CD4-positive, alpha-beta T cell (primary cell): ENCODE measurements around the gene CACNA1H. TPM values are rescaled to one million over a fixed set of nuclear protein-coding genes. Genes with fewer than 3 reads are reported as not detected.

Experiments
- ATAC-seq: fragments of 200-7000 bp; cut with Tn5 transposase; one replicate; pipeline ENCODE4 v1.10.0; 2022; ENCODE audit warnings: mild to moderate bottlenecking; ENCODE audit not compliant: poor library complexity
- CTCF ChIA-PET: fragments of 350-600 bp; sonication (Branson Sonifier 250); formaldehyde crosslinking; loops from one replicate; lab custom pipeline; 2021; ENCODE audit warnings: antibody characterized with exemption, inconsistent platforms; lab: Charles Lee
- POLR2A ChIA-PET: fragments of 350-600 bp; sonication (Branson Sonifier 250); formaldehyde crosslinking; loops from one replicate; lab custom pipeline; 2021; ENCODE audit warnings: antibody characterized with exemption, inconsistent platforms; lab: Charles Lee
- DNase-seq, 14 experiments: peaks; one replicate each; pipeline ENCODE4 v3.0.0-alpha.2; 2013 to 2020; ENCODE audit warnings: mixed read lengths in 2 of 14
- H3K27ac ChIP-seq, 2 donors: one replicate each; pipeline versions ENCODE4 v1.5.1 to v1.7.0; 2013; ENCODE audit warnings: low read length in 2 of 2, low read depth in 1 of 2, mild to moderate bottlenecking in 1 of 2
- H3K27me3 ChIP-seq, 2 experiments: 1 replicate in 1 of 2; 2 replicates in 1 of 2; pipeline versions ENCODE4 v1.6.1 to v1.7.0; 2013; ENCODE audit warnings: low read length in 2 of 2, control low read depth in 1 of 2, mild to moderate bottlenecking in 1 of 2, moderate library complexity in 1 of 2; ENCODE audit not compliant: insufficient read depth in 2 of 2, control insufficient read depth in 1 of 2
- H3K36me3 ChIP-seq: one replicate; pipeline ENCODE4 v1.6.1; 2013; ENCODE audit warnings: low read length, control low read depth; ENCODE audit not compliant: insufficient read depth
- H3K4me1 ChIP-seq: one replicate; pipeline ENCODE4 v1.6.1; 2013; ENCODE audit warnings: low read length, control low read depth; ENCODE audit not compliant: insufficient read depth
- H3K4me3 ChIP-seq: one replicate; pipeline ENCODE4 v1.5.1; 2013; ENCODE audit warnings: mild to moderate bottlenecking, low read length, moderate library complexity
- H3K9me3 ChIP-seq, 2 experiments: 1 replicate in 1 of 2; 2 replicates in 1 of 2; pipeline versions ENCODE4 v1.6.1 to v1.7.0; 2013; ENCODE audit warnings: low read length in 2 of 2, mild to moderate bottlenecking in 2 of 2, control low read depth in 1 of 2, moderate library complexity in 1 of 2; ENCODE audit not compliant: control insufficient read depth in 1 of 2, insufficient read depth in 1 of 2
- H3K27ac Mint-ChIP-seq: one replicate; pipeline ENCODE4 v1.8.0; 2020; ENCODE audit warnings: mixed read lengths
- H3K27me3 Mint-ChIP-seq: one replicate; pipeline ENCODE4 v1.8.0; 2021; ENCODE audit warnings: mixed read lengths
- H3K36me3 Mint-ChIP-seq: one replicate; pipeline ENCODE4 v1.8.0; 2021; ENCODE audit warnings: low read depth, mixed read lengths
- H3K4me1 Mint-ChIP-seq: one replicate; pipeline ENCODE4 v1.8.0; 2021; ENCODE audit warnings: low read depth, mixed read lengths
- H3K4me3 Mint-ChIP-seq: one replicate; pipeline ENCODE4 v1.8.0; 2020; ENCODE audit warnings: mild to moderate bottlenecking, mixed read lengths
- H3K9me3 Mint-ChIP-seq: one replicate; pipeline ENCODE4 v1.8.0; 2020; ENCODE audit warnings: mixed read lengths
- intact Hi-C, 2 experiments: fragments of 100-400 bp; cut with DNase I in 1 of 2; cut with micrococcal nuclease in 1 of 2; formaldehyde crosslinking; loops; one replicate each; pipeline versions ENCODE4 v1.15.1 to v1.9.0; 2023 to 2025; cut with DNase I, micrococcal nuclease
- total RNA-seq, 174 experiments: library from RNA in 2 of 174; stranded (reverse) in 2 of 174; gene quantifications; one replicate each; pipeline ENCODE4 v1.2.3 and lab custom pipeline; 2021 to 2026
- TF ChIP-seq, protein P1 (sequence below): fragments of 200-600 bp; IDR thresholded peaks from one replicate; pipeline ENCODE4 v1.8.0; 2022; ENCODE audit warnings: antibody characterized with exemption, mild to moderate bottlenecking

Gene CACNA1H
- total RNA-seq, 2 experiments from 2014 or later: 5.7 to 6.3 TPM

DNA sequence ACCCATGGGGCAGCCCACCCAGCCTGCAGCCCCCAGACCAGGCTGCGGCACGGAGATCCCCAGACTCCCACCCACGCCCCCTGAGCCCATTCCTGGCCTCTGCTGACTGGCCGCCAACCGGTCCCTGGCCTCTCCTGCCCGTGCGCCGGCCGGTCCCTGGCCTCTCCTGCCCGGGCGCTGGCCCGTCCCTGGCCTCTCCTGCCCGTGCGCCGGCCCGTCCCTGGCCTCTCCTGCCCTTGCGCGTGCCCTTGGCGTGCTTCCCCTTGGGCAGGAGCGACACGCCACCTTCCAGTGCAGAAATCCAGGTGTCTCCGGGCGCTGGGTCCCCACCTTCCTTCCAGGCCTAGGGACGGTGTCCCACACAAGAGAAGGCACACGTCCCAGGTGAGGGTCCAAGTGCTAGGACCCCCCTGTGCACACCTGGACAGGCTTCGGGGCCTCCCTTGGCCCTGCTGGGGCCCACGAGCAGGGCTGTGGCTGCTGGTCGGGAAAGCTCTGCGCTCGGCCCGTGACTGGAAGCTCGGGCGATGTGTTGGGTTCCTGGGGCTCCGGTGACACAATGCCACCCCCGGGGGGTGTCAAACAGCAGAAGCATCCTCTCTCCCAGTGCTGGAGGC, 21.4 kb upstream of the CACNA1H start:
- intact Hi-C loops: no loop called here
- Mint-ChIP-seq H3K27me3 (peaks cover 4% of the 10 kb centered on the region), H3K36me3 (no peaks in the 10 kb centered on the region), H3K9me3 (no peaks in the 10 kb centered on the region), H3K4me3 (no peak overlapping the region), H3K4me1 (no peaks in the 10 kb centered on the region), H3K27ac (no peak overlapping the region)
- Histone ChIP-seq H3K27ac (no peak overlapping the region), H3K27me3 (no peaks in the 10 kb centered on the region), H3K9me3 (peaks cover 0 to 9% of the 10 kb centered on the region in 2 experiments), H3K4me1 (no peaks in the 10 kb centered on the region), H3K36me3 (no peaks in the 10 kb centered on the region), H3K4me3 (no peak overlapping the region)
- TF ChIP-seq, protein P1, sequence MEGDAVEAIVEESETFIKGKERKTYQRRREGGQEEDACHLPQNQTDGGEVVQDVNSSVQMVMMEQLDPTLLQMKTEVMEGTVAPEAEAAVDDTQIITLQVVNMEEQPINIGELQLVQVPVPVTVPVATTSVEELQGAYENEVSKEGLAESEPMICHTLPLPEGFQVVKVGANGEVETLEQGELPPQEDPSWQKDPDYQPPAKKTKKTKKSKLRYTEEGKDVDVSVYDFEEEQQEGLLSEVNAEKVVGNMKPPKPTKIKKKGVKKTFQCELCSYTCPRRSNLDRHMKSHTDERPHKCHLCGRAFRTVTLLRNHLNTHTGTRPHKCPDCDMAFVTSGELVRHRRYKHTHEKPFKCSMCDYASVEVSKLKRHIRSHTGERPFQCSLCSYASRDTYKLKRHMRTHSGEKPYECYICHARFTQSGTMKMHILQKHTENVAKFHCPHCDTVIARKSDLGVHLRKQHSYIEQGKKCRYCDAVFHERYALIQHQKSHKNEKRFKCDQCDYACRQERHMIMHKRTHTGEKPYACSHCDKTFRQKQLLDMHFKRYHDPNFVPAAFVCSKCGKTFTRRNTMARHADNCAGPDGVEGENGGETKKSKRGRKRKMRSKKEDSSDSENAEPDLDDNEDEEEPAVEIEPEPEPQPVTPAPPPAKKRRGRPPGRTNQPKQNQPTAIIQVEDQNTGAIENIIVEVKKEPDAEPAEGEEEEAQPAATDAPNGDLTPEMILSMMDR: no peak
- ATAC-seq (no peak), DNase-seq (no peak)
- POLR2A ChIA-PET: no interaction called here
- CTCF ChIA-PET: no interaction called here

DNA sequence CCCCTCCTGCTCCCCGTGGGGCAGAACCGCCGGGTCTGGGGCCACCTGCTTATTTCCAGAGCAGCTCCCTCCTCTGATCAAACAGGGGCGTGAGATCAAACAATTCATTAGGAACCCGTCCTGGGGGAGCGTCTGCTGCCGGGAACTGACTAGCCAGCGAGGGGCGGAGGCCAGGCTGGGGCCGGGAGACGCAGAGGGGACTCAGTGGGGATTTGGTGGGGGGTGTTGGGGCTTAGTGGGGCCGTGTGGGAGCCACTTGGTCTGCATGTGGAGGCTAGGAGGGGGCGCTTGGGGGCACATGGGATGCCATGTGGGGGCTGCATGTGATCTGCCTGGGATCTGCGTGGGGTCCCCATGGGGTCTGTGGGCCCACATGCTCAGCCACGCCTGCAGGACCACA, 20.5 kb upstream of the CACNA1H start:
- Mint-ChIP-seq H3K4me1 (no peaks in the 10 kb centered on the region), H3K36me3 (no peaks in the 10 kb centered on the region), H3K27ac (no peak overlapping the region), H3K9me3 (no peaks in the 10 kb centered on the region), H3K27me3 (peaks cover 4% of the 10 kb centered on the region), H3K4me3 (no peak overlapping the region)
- intact Hi-C loops: no loop called here
- CTCF ChIA-PET: no interaction called here
- H3K9me3 ChIP-seq: peaks cover 0 to 9% of the 10 kb centered on the region in 2 experiments
- H3K36me3 ChIP-seq: no peaks in the 10 kb centered on the region
- no peak overlapping the region for H3K4me3 ChIP-seq
- no peak for ATAC-seq
- DNase-seq: no peak
- POLR2A ChIA-PET: no interaction called here
- H3K27me3 ChIP-seq: no peaks in the 10 kb centered on the region
- TF ChIP-seq, protein P1: no peak
- H3K27ac ChIP-seq: no peak overlapping the region
- no peaks in the 10 kb centered on the region for H3K4me1 ChIP-seq

DNA sequence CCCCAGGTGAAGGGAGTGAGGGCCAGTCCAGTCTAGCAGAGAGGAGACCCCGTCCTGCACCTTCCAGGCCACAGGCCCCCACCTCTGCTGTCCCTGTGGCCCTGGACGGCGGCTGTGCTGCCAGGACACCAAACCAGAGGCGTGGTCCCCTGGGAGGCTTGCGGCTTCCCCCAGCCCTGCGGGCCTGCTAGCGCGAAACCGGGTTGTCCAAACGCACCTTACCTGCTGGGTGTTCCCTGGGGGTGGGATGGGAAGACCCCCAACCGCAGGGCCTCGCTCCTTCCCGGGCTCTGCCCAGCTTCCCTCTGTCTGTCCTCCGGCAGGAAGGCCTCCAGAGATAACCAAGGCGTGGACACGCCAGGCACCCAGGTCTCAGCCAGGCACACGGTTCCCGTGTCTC, 19.6 kb upstream of the CACNA1H start:
- TF ChIP-seq, protein P1: no peak
- intact Hi-C loops: no loop called here
- H3K36me3 ChIP-seq: no peaks in the 10 kb centered on the region
- ChIA-PET POLR2A (no interaction called here), CTCF (no interaction called here)
- Mint-ChIP-seq H3K36me3 (no peaks in the 10 kb centered on the region), H3K4me3 (no peak overlapping the region), H3K27ac (no peak overlapping the region), H3K9me3 (no peaks in the 10 kb centered on the region), H3K4me1 (no peaks in the 10 kb centered on the region), H3K27me3 (peaks cover 4% of the 10 kb centered on the region)
- no peak for DNase-seq
- H3K4me3 ChIP-seq: no peak overlapping the region
- H3K9me3 ChIP-seq: peaks cover 0 to 9% of the 10 kb centered on the region in 2 experiments
- H3K27ac ChIP-seq: no peak overlapping the region
- no peaks in the 10 kb centered on the region for H3K4me1 ChIP-seq
- no peak for ATAC-seq
- no peaks in the 10 kb centered on the region for H3K27me3 ChIP-seq
